CD14-positive monocyte (primary cell): ENCODE data around the gene TUBA3C. TPM values are rescaled to one million over a fixed set of nuclear protein-coding genes. Genes with fewer than 3 reads are reported as not detected.
A peak's percentile ranks its signal among the peaks of the same experiment; 100 is the strongest.

Source experiments
- DNase-seq, 3 donors: peaks; one replicate each; pipeline ENCODE4 v3.0.0-alpha.2; 2011 to 2022
- H2AFZ ChIP-seq: 2 replicates; pipeline ENCODE4 v1.6.0; 2012; ENCODE audit warnings: mild to moderate bottlenecking, low read depth, low read length, inconsistent platforms; ENCODE audit not compliant: insufficient read depth, poor library complexity, severe bottlenecking
- H3K27ac ChIP-seq, 2 donors: 1 replicate in 1 of 2; 2 replicates in 1 of 2; pipeline ENCODE4 v1.5.1; 2012 to 2013; ENCODE audit warnings: low read length in 2 of 2, control low read depth in 1 of 2, inconsistent platforms in 1 of 2, low read depth in 1 of 2, mild to moderate bottlenecking in 1 of 2
- H3K27me3 ChIP-seq, 2 donors: one replicate each; pipeline versions ENCODE4 v1.6.0 to v1.6.1; 2011 to 2013; ENCODE audit warnings: low read length in 2 of 2; ENCODE audit not compliant: control insufficient read depth in 2 of 2, insufficient read depth in 2 of 2
- H3K36me3 ChIP-seq, 2 donors: replicated peaks in 1 of 2; 1 replicate in 1 of 2; 2 replicates in 1 of 2; pipeline versions ENCODE4 v1.5.1 to v1.6.1; 2012 to 2013; ENCODE audit warnings: low read length in 2 of 2, control low read depth in 1 of 2, inconsistent platforms in 1 of 2, mild to moderate bottlenecking in 1 of 2; ENCODE audit not compliant: insufficient read depth in 2 of 2, control insufficient read depth in 1 of 2
- H3K4me1 ChIP-seq, 2 donors: 1 replicate in 1 of 2; 2 replicates in 1 of 2; pipeline versions ENCODE4 v1.5.1 to v1.6.1; 2012 to 2013; ENCODE audit warnings: low read length in 2 of 2, control low read depth in 1 of 2, inconsistent platforms in 1 of 2, mild to moderate bottlenecking in 1 of 2, moderate library complexity in 1 of 2; ENCODE audit not compliant: insufficient read depth in 2 of 2, control insufficient read depth in 1 of 2
- H3K4me2 ChIP-seq: replicated peaks from 2 replicates; pipeline ENCODE3; 2012; ENCODE audit warnings: low read length, moderate library complexity, mild to moderate bottlenecking; ENCODE audit not compliant: poor library complexity, severe bottlenecking; ENCODE audit errors: extremely low read depth
- H3K4me3 ChIP-seq, 3 experiments: fragments of 200-600 bp in 1 of 3; sonication (generic) in 1 of 3; replicated peaks in 1 of 3; 1 replicate in 2 of 3; 2 replicates in 1 of 3; pipeline ENCODE4 v1.5.1; 2011 to 2013; ENCODE audit warnings: low read length in 3 of 3, mild to moderate bottlenecking in 3 of 3, control low read depth in 2 of 3, low read depth in 2 of 3, inconsistent platforms in 1 of 3, moderate library complexity in 1 of 3
- H3K79me2 ChIP-seq: 2 replicates; pipeline ENCODE4 v1.6.0; 2012; ENCODE audit warnings: mild to moderate bottlenecking, control low read depth, inconsistent platforms, low read length, moderate library complexity; ENCODE audit not compliant: insufficient read depth
- H3K9ac ChIP-seq: 2 replicates; pipeline ENCODE4 v1.6.0; 2017; ENCODE audit warnings: low read length, mild to moderate bottlenecking; ENCODE audit not compliant: insufficient read depth, poor library complexity, severe bottlenecking
- H3K9me3 ChIP-seq, 2 donors: replicated peaks in 1 of 2; 1 replicate in 1 of 2; 2 replicates in 1 of 2; pipeline versions ENCODE4 v1.5.1 to v1.6.1; 2012 to 2013; ENCODE audit warnings: low read length in 2 of 2, control low read depth in 1 of 2; ENCODE audit not compliant: control insufficient read depth in 1 of 2, insufficient read depth in 1 of 2
- H4K20me1 ChIP-seq: 2 replicates; pipeline ENCODE4 v1.6.0; 2012; ENCODE audit warnings: mild to moderate bottlenecking, low read length, control low read depth, moderate library complexity; ENCODE audit not compliant: insufficient read depth
- H3K27ac Mint-ChIP-seq, 7 donors: one replicate each; pipeline ENCODE4 v1.8.0; 2020; ENCODE audit warnings: mild to moderate bottlenecking in 7 of 7, mixed read lengths in 7 of 7, moderate library complexity in 6 of 7, inconsistent platforms in 2 of 7
- H3K27me3 Mint-ChIP-seq, 3 donors: one replicate each; pipeline ENCODE4 v1.8.0; 2021 to 2022; ENCODE audit warnings: low read depth in 3 of 3, mild to moderate bottlenecking in 3 of 3, mixed read lengths in 3 of 3, moderate library complexity in 3 of 3, inconsistent platforms in 1 of 3
- H3K36me3 Mint-ChIP-seq, 2 donors: one replicate each; pipeline ENCODE4 v1.8.0; 2020; ENCODE audit warnings: mixed read lengths in 2 of 2, inconsistent platforms in 1 of 2, mild to moderate bottlenecking in 1 of 2
- H3K4me1 Mint-ChIP-seq: one replicate; pipeline ENCODE4 v1.8.0; 2020; ENCODE audit warnings: mild to moderate bottlenecking, mixed read lengths
- H3K4me3 Mint-ChIP-seq, 2 donors: one replicate each; pipeline ENCODE4 v1.8.0; 2020; ENCODE audit warnings: mild to moderate bottlenecking in 2 of 2, mixed read lengths in 2 of 2, moderate library complexity in 1 of 2
- H3K9me3 Mint-ChIP-seq, 7 donors: one replicate each; pipeline ENCODE4 v1.8.0; 2020 to 2022; ENCODE audit warnings: mixed read lengths in 7 of 7, mild to moderate bottlenecking in 6 of 7, moderate library complexity in 6 of 7, inconsistent platforms in 2 of 7
- CTCF ChIP-seq: fragments of 200-600 bp; IDR thresholded peaks from one replicate; pipeline ENCODE4 v1.8.0; 2022; ENCODE audit warnings: antibody characterized with exemption, mild to moderate bottlenecking
- WGBS: methylation state at CpG from one replicate; pipeline ENCODE4 v1.1.5; 2013; ENCODE audit warnings: missing lambda C conversion rate; ENCODE audit not compliant: insufficient coverage; 5-methylcytosine and 5-hydroxymethylcytosine counted together
- intact Hi-C, 2 donors: fragments of 100-400 bp; cut with micrococcal nuclease; formaldehyde crosslinking; loops; one replicate each; pipeline versions ENCODE4 v1.15.0 to v1.15.1; 2023
- polyA plus RNA-seq, 3 donors: library from polyadenylated mRNA; depleted of rRNA in 1 of 3; unstranded in 2 of 3; stranded (reverse) in 1 of 3; fragments of 300-500 nt in 2 of 3; fragments of >200 nt in 1 of 3; fragmentation: Illumina TruSeq in 2 of 3; gene quantifications; 1 replicate in 2 of 3; 2 replicates in 1 of 3; pipeline ENCODE4 v1.2.3, GENCODE V29; 2012 to 2021

The TUBA3C gene
- polyA plus RNA-seq, 3 donors, result not detected

DNA sequence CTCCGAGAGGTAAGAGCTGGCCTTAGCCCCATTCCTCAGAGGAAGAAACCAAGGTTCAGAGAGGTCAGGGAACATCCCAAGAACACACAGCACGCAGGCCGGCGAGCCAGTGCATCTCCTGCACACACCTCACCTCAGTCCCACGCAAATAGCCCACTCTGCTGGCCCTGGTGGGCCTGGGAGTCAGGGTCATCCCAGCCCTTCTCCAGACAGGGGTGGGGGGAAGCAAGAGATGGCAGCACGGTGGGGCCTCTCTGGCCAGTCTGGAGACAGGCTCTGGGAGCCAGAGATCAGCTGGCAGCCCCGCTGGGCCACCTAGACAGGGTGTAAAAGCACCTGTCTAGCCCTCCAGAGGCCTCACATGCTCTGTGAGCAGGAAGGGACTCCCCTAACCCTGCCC is 26.8 kb downstream of the TUBA3C start:
- no peak overlapping the region for H3K4me2 ChIP-seq
- no peak overlapping the region for H3K27ac ChIP-seq
- peaks cover 67 to 84% of the 10 kb centered on the region in 2 donors for H3K9me3 ChIP-seq
- no peaks in the 10 kb centered on the region for H4K20me1 ChIP-seq
- Mint-ChIP-seq H3K27me3 (peaks cover 0 to 3% (median 0%) of the 10 kb centered on the region in 3 donors), H3K36me3 (no peaks in the 10 kb centered on the region), H3K4me3 (no peak overlapping the region), H3K27ac (peak overlapping the region in 2 of 7 donors; percentile 45 to 59), H3K9me3 (peaks cover 18 to 67% (median 41%) of the 10 kb centered on the region in 7 donors), H3K4me1 (no peaks in the 10 kb centered on the region)
- no peak for TF ChIP-seq CTCF
- no peak overlapping the region for H2AFZ ChIP-seq
- H3K36me3 ChIP-seq, result no peaks in the 10 kb centered on the region
- no peaks in the 10 kb centered on the region for H3K4me1 ChIP-seq
- no peaks in the 10 kb centered on the region for H3K79me2 ChIP-seq
- no peak overlapping the region for H3K4me3 ChIP-seq
- 86% methylated on average over 6 of the region's 7 CpGs for WGBS
- intact Hi-C loops, result no loop called here
- H3K27me3 ChIP-seq, result no peaks in the 10 kb centered on the region
- no peak for DNase-seq
- H3K9ac ChIP-seq, result no peak overlapping the region

DNA sequence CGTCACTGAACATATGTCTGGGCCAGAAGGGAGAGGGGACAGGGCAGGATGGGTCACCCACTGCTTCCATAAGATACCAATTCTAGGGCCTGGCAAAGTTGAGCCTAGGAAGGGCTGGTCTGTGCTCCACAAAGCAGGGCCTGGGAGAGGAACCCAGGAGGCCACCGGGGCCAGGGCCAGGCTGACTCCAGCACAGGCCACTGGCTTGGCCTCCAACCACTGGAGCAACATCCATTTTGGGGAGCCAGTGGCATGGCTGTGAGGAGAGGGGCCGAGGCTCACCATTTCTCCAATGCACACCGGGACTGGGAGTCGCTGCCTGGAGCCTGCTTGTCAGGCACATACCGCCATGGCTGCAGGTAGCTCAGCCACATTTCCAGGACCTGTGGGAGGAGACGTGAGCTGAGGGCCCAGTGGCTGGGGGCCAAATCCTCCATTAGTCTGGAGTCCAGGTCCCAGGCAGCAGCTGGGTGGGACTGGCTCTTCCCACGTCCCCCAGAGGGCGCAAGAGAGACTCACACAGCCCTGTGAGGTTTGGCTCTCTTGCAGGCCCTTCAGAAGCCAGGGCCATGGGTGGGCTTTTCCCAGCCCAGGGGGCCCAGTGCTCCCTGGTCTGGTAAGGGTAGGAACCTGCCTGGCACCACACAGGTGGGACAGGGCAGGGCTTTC is 27.7 kb downstream of the TUBA3C start:
- Mint-ChIP-seq H3K9me3 (peaks cover 18 to 65% (median 43%) of the 10 kb centered on the region in 7 donors), H3K27ac (no peak overlapping the region), H3K27me3 (peaks cover 0 to 3% (median 0%) of the 10 kb centered on the region in 3 donors), H3K4me3 (no peak overlapping the region), H3K4me1 (no peaks in the 10 kb centered on the region), H3K36me3 (no peaks in the 10 kb centered on the region)
- H3K79me2 ChIP-seq, result no peaks in the 10 kb centered on the region
- WGBS, result 90% methylated on average over 9 of the region's 9 CpGs
- H3K27ac ChIP-seq, result no peak overlapping the region
- H3K27me3 ChIP-seq, result no peaks in the 10 kb centered on the region
- H3K9me3 ChIP-seq, result peaks cover 66 to 86% of the 10 kb centered on the region in 2 donors
- H2AFZ ChIP-seq, result no peak overlapping the region
- intact Hi-C loops, result no loop called here
- H3K4me1 ChIP-seq, result no peaks in the 10 kb centered on the region
- H3K4me2 ChIP-seq, result no peak overlapping the region
- H3K9ac ChIP-seq, result no peak overlapping the region
- no peak for TF ChIP-seq CTCF
- H4K20me1 ChIP-seq, result no peaks in the 10 kb centered on the region
- DNase-seq, result no peak
- H3K4me3 ChIP-seq, result no peak overlapping the region
- no peaks in the 10 kb centered on the region for H3K36me3 ChIP-seq
